C4-2B (cell line): ENCODE data around the gene KLHDC3.

Source experiments
- H3K27ac ChIP-seq: fragments of 450-650 bp; 2 replicates; pipeline ENCODE4 v1.5.1; 2017
- CTCF ChIP-seq: fragments of 450-650 bp; conservative IDR thresholded peaks from 2 replicates; pipeline ENCODE4 v1.5.1; 2017; ENCODE audit warnings: mild to moderate bottlenecking
- ZFX ChIP-seq: fragments of 450-650 bp; IDR thresholded peaks from 2 replicates; pipeline ENCODE4 v1.6.1; 2017

KLHDC3 gene

GRCh38 chr6:43009124-43009523 lies 4.9 kb upstream of the KLHDC3 start:
- TF ChIP-seq CTCF, result no peak; the same call in 1 of the 2 replicates
- no peak for TF ChIP-seq ZFX
- no peak overlapping the region for H3K27ac ChIP-seq

- no peak for TF ChIP-seq CTCF
- no peak for TF ChIP-seq ZFX
- no peak overlapping the region for H3K27ac ChIP-seq
These were observed 2.8 kb upstream of the KLHDC3 start for GRCh38 chr6:43011207-43011606.

GRCh38 chr6:43012364-43012763 lies 1.7 kb upstream of the KLHDC3 start:
- no peak overlapping the region for H3K27ac ChIP-seq
- TF ChIP-seq CTCF (no peak), ZFX (no peak)

GRCh38 chr6:43013097-43013842 lies 779 bp upstream of the KLHDC3 start:
- TF ChIP-seq ZFX (0 out of 2 replicates have a peak, but pooled peaks have one; percentile 30), CTCF (no peak)
- H3K27ac ChIP-seq, result peak overlapping the region; percentile 83

GRCh38 chr6:43014434-43014909 lies 423 bp downstream of the KLHDC3 start:
- H3K27ac ChIP-seq, result peak overlapping the region; percentile 83
- no peak for TF ChIP-seq ZFX
- TF ChIP-seq CTCF, result no peak

- no peak overlapping the region for H3K27ac ChIP-seq
These were observed 2.3 kb downstream of the KLHDC3 start for GRCh38 chr6:43016176-43016942.

More at GRCh38 chr6:43016176-43016942, 2.3 kb downstream of the KLHDC3 start:
- TF ChIP-seq CTCF, result no peak
- TF ChIP-seq ZFX, result no peak
